Fibroblast of lung (primary cell): Measurements from ENCODE around the gene RAB36. TPM values are rescaled to one million over a fixed set of nuclear protein-coding genes. Genes with fewer than 3 reads are reported as not detected.

Source experiments
- DNase-seq, 2 donors: peaks; one replicate each; pipeline versions ENCODE4 v3.0.0 to v3.0.0-alpha.2; 2010; ENCODE audit warnings: low read depth in 2 of 2
- H2AFZ ChIP-seq: 2 replicates; pipeline ENCODE4 v1.5.1; 2012; ENCODE audit warnings: low read length, control low read depth, inconsistent platforms
- H3K27ac ChIP-seq: 2 replicates; pipeline ENCODE4 v1.5.1; 2011; ENCODE audit warnings: low read length, control low read depth; ENCODE audit not compliant: insufficient read depth
- H3K27me3 ChIP-seq: 2 replicates; pipeline ENCODE4 v1.5.1; 2011; ENCODE audit warnings: mild to moderate bottlenecking, low read length; ENCODE audit not compliant: control insufficient read depth, insufficient read depth
- H3K36me3 ChIP-seq: 2 replicates; pipeline ENCODE4 v1.5.1; 2011; ENCODE audit warnings: low read length; ENCODE audit not compliant: control insufficient read depth, insufficient read depth
- H3K4me1 ChIP-seq: 2 replicates; pipeline ENCODE4 v1.5.1; 2011; ENCODE audit warnings: low read length; ENCODE audit not compliant: control insufficient read depth, insufficient read depth; ENCODE audit errors: extremely low read depth
- H3K4me2 ChIP-seq: 2 replicates; pipeline ENCODE4 v1.5.1; 2011; ENCODE audit warnings: low read length, control low read depth; ENCODE audit not compliant: insufficient read depth; ENCODE audit errors: extremely low read depth
- H3K4me3 ChIP-seq, 4 experiments: fragments of 200-600 bp in 1 of 4; sonication (generic) in 1 of 4; replicated peaks in 1 of 4; 2 replicates each; pipeline ENCODE4 v1.5.1; 2011 to 2016; ENCODE audit warnings: low read length in 4 of 4, low read depth in 3 of 4, mild to moderate bottlenecking in 3 of 4, control low read depth in 2 of 4, inconsistent platforms in 1 of 4, mixed read lengths in 1 of 4; ENCODE audit not compliant: insufficient read depth in 1 of 4; ENCODE audit errors: control extremely low read depth in 1 of 4
- H3K79me2 ChIP-seq: 2 replicates; pipeline ENCODE4 v1.5.1; 2012; ENCODE audit warnings: mild to moderate bottlenecking, low read length, inconsistent platforms; ENCODE audit not compliant: control insufficient read depth, insufficient read depth
- H3K9ac ChIP-seq: 2 replicates; pipeline ENCODE4 v1.5.1; 2011; ENCODE audit warnings: mild to moderate bottlenecking, low read length, control low read depth; ENCODE audit not compliant: insufficient read depth
- H3K9me3 ChIP-seq: 2 replicates; pipeline ENCODE4 v1.5.1; 2012; ENCODE audit warnings: low read depth, low read length; ENCODE audit not compliant: control insufficient read depth, insufficient read depth
- H4K20me1 ChIP-seq: 2 replicates; pipeline ENCODE4 v1.5.1; 2011; ENCODE audit warnings: low read length; ENCODE audit not compliant: control insufficient read depth, insufficient read depth; ENCODE audit errors: extremely low read depth
- CTCF ChIP-seq, 2 donors: IDR thresholded peaks in 1 of 2; conservative IDR thresholded peaks in 1 of 2; 1 replicate in 1 of 2; 2 replicates in 1 of 2; pipeline ENCODE4 v1.5.1; 2011 to 2012; ENCODE audit warnings: low read length in 2 of 2, control low read depth in 1 of 2, inconsistent platforms in 1 of 2, low read depth in 1 of 2, mild to moderate bottlenecking in 1 of 2
- EZH2 ChIP-seq: IDR thresholded peaks from 2 replicates; pipeline ENCODE4 v1.5.1; 2012; ENCODE audit warnings: low read length, control low read depth, mild to moderate bottlenecking; ENCODE audit errors: missing control alignments
- polyA plus RNA-seq, 2 donors: library from polyadenylated mRNA; depleted of rRNA in 1 of 2; stranded (reverse) in 1 of 2; unstranded in 1 of 2; fragments of >200 nt; gene quantifications; 2 replicates each; pipeline ENCODE4 v1.2.1, GENCODE V29; 2011 to 2012; ENCODE audit warnings: missing spikeins in 1 of 2
- total RNA-seq: library from RNA; depleted of rRNA; stranded (reverse); fragments of >200 nt; gene quantifications from 2 replicates; pipeline ENCODE4 v1.2.1, GENCODE V29; 2014

RAB36 gene
- total and polyA plus RNA-seq, 2 donors (not counting 1 experiment from before 2014, with no cell fraction given): 2.5 to 3.7 TPM

GRCh38 chr22:23113067-23113846 lies 32.0 kb upstream of the RAB36 start:
- TF ChIP-seq EZH2 (no peak), CTCF (conservative IDR thresholded peaks at IDR 0.05 in 1 of 2, IDR thresholded peaks at IDR 0.05 in 1 of 2; ENCODE audit: low read depth in 1 of 2, low read length in 2 of 2) (no peak)
- Histone ChIP-seq H3K4me3 (no peak overlapping the region), H3K9me3 (no peaks in the 10 kb centered on the region), H2AFZ (no peak overlapping the region), H4K20me1 (no peaks in the 10 kb centered on the region), H3K4me1 (no peaks in the 10 kb centered on the region), H3K27ac (no peak overlapping the region), H3K9ac (no peak overlapping the region), H3K4me2 (no peak overlapping the region), H3K79me2 (no peaks in the 10 kb centered on the region), H3K27me3 (no peaks in the 10 kb centered on the region), H3K36me3 (no peaks in the 10 kb centered on the region)
- DNase-seq: peak; percentile 6 to 56

GRCh38 chr22:23113847-23114720 lies 31.2 kb upstream of the RAB36 start:
- DNase-seq: no peak
- Histone ChIP-seq H3K4me3 (no peak overlapping the region), H4K20me1 (no peaks in the 10 kb centered on the region), H3K9me3 (no peaks in the 10 kb centered on the region), H3K9ac (no peak overlapping the region), H3K36me3 (no peaks in the 10 kb centered on the region), H3K79me2 (no peaks in the 10 kb centered on the region), H3K4me2 (no peak overlapping the region), H3K4me1 (no peaks in the 10 kb centered on the region), H3K27ac (no peak overlapping the region), H3K27me3 (no peaks in the 10 kb centered on the region), H2AFZ (no peak overlapping the region)
- TF ChIP-seq CTCF (conservative IDR thresholded peaks at IDR 0.05 in 1 of 2, IDR thresholded peaks at IDR 0.05 in 1 of 2; ENCODE audit: low read depth in 1 of 2, low read length in 2 of 2) (no peak), EZH2 (no peak)

- no peaks in the 10 kb centered on the region for H3K27me3 ChIP-seq
- no peak overlapping the region for H3K9ac ChIP-seq
- H3K4me3 ChIP-seq: no peak overlapping the region
- H3K36me3 ChIP-seq: no peaks in the 10 kb centered on the region
- H3K4me1 ChIP-seq: no peaks in the 10 kb centered on the region
- H3K9me3 ChIP-seq: no peaks in the 10 kb centered on the region
- no peak overlapping the region for H2AFZ ChIP-seq
- TF ChIP-seq EZH2 (no peak), CTCF (conservative IDR thresholded peaks at IDR 0.05 in 1 of 2, IDR thresholded peaks at IDR 0.05 in 1 of 2; ENCODE audit: low read depth in 1 of 2, low read length in 2 of 2) (no peak)
- no peaks in the 10 kb centered on the region for H4K20me1 ChIP-seq
- no peak overlapping the region for H3K27ac ChIP-seq
- H3K4me2 ChIP-seq: no peak overlapping the region
- DNase-seq: no peak
- H3K79me2 ChIP-seq: no peaks in the 10 kb centered on the region
These were observed 30.6 kb upstream of the RAB36 start for GRCh38 chr22:23114721-23115020.
